ENCODE data around the gene GCAT.

GCAT gene

DNA sequence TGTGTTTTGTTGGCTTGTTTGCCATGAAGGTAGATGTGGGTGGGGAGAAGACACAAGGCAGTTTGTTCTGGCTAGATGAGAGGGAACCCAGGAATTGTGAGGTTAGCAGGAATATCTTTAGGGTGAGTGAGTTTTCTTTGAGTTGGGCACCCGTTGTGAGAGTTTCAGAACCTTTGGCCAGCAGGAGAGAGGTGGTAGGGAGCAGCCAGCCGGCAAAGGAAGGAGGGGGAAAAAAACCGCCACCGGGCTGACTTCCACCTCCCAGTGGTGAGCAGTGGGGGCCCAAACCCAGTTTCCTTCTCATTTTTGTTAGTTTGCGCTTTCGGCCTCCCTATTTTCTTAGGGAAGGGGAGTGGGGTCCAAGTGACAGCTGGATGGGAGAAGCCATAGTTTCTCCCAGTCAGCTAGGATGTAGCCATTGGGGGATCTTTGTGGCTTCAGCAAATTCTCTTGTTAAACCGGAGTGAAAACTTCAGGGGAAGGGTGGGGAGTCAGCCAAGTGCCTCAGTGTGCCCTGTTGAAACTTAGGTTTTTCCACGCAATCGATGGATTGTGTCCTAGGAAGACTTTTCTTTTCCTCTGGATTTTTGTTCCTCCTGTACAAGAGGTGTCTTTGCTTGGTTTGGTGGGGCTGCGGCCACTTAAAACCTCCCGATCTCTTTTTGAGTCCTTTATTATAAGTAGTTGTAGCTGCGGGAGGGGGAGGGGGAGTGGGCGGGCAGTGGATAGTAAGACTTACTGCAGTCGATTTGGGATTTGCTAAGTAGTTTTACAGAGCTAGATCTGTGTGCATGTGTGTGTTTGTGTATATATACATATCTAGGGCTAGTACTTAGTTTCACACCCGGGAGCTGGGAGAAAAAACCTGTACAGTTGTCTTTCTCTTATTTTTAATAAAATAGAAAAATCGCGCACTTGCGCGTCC lies 1.1 kb upstream of the GCAT start:
- in situ Hi-C loops (cut with MboI; ENCODE audit: low pct_unique_long_range_greater_than_20kb, low sequenced_read_pairs, unreplicated experiment) = no loop called here
- no peak for TF ChIP-seq CTCF (IDR thresholded peaks at IDR 0.05; ENCODE audit: extremely low read depth, insufficient read depth, missing control alignments)
- DNase-seq (ENCODE audit: low spot score) = no peak

- no peak for TF ChIP-seq CTCF (IDR thresholded peaks at IDR 0.05; ENCODE audit: extremely low read depth, insufficient read depth, missing control alignments)
Observed at GRCh38 chr22:37808294-37808657, 542 bp downstream of the GCAT start.

DNA sequence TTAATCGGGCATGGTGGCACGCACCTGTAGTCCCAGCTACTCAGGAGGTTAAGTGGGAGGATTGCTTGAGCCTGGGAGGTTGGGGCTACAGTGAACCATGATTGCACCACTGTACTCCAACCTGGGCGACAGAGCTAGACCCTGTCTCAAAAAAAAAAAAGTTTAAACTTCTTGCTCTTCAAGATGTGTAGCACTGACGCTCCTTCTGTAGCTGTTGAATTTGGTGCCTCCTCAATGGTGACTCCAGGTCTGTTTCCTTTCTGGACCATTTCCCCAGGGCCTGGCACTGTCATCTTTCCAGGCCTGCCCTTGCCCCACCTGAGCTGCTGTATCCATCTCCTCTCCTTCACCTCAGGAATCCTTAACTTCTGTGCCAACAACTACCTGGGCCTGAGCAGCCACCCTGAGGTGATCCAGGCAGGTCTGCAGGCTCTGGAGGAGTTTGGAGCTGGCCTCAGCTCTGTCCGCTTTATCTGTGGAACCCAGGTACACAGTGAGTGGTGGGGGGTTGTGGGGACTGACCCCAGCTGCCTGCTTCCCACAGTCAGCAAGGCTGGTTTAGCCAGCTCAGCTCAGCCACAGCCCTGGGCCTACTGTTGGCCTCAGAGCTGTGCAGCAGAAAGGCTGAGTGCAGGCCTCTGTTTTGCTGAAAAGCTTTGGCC lies 2.1 kb downstream of the GCAT start:
- in situ Hi-C loops (cut with MboI; ENCODE audit: low pct_unique_long_range_greater_than_20kb, low sequenced_read_pairs, unreplicated experiment) = no loop called here
- no peak for TF ChIP-seq CTCF (IDR thresholded peaks at IDR 0.05; ENCODE audit: extremely low read depth, insufficient read depth, missing control alignments)
- DNase-seq (ENCODE audit: low spot score) = no peak

More at GRCh38 chr22:37808294-37808657, 542 bp downstream of the GCAT start:
- no peak for DNase-seq (ENCODE audit: low spot score)
- in situ Hi-C loops (cut with MboI; ENCODE audit: low pct_unique_long_range_greater_than_20kb, low sequenced_read_pairs, unreplicated experiment) = no loop called here

DNA sequence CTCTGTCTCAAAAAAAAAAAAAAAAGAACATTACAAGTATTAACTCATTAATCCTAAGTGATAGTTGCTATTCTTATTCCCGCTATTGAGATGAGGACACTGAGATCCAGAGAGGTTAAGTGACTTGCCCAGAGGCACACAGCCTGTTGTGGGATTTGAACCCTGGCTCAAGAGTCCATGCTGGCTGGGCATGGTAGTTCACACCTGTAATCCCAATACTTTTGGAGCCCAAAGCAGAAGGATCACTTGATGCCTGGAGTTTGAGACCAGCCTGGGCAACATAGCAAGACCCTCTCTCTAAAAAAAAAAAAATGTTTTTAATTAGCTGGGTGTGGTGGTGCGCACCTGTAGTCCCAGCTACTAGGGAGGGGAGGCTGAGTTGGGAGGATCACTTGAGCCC lies 4.1 kb downstream of the GCAT start:
- TF ChIP-seq CTCF (IDR thresholded peaks at IDR 0.05; ENCODE audit: extremely low read depth, insufficient read depth, missing control alignments) = no peak
- no peak for DNase-seq (ENCODE audit: low spot score)
- in situ Hi-C loops (cut with MboI; ENCODE audit: low pct_unique_long_range_greater_than_20kb, low sequenced_read_pairs, unreplicated experiment) = no loop called here

GRCh38 chr22:37812869-37813678 lies 5.3 kb downstream of the GCAT start:
- no peak for DNase-seq (ENCODE audit: low spot score)
- in situ Hi-C loops (cut with MboI; ENCODE audit: low pct_unique_long_range_greater_than_20kb, low sequenced_read_pairs, unreplicated experiment) = no loop called here
- TF ChIP-seq CTCF (IDR thresholded peaks at IDR 0.05; ENCODE audit: extremely low read depth, insufficient read depth, missing control alignments) = no peak

- DNase-seq (ENCODE audit: low spot score) = no peak
- TF ChIP-seq CTCF (IDR thresholded peaks at IDR 0.05; ENCODE audit: extremely low read depth, insufficient read depth, missing control alignments) = no peak
- in situ Hi-C loops (cut with MboI; ENCODE audit: low pct_unique_long_range_greater_than_20kb, low sequenced_read_pairs, unreplicated experiment) = no loop called here
Observed at GRCh38 chr22:37815593-37815992, 7.9 kb downstream of the GCAT start.
